ENCODE measurements around the gene ERG28.

GRCh38 chr14:75615200-75615599 lies 45.5 kb downstream of the ERG28 start:
- no peak for TF ChIP-seq CTCF (conservative IDR thresholded peaks at IDR 0.05)
- no peak for TF ChIP-seq EZH2 (IDR thresholded peaks at IDR 0.05; ENCODE audit: low read depth)
